LNCaP clone FGC (cell line): Measurements from ENCODE around the gene DNASE1L1.

ENCODE experiments used
- DNase-seq: peaks from one replicate; pipeline ENCODE4 v3.0.0-alpha.2; 2011; ENCODE audit warnings: low read depth
- H3K4me3 ChIP-seq: 2 replicates; pipeline ENCODE4 v1.5.1; 2011; ENCODE audit warnings: mild to moderate bottlenecking, low read depth, low read length, control low read depth
- TF ChIP-seq, protein P1 (sequence below): IDR thresholded peaks from 2 replicates; pipeline ENCODE4 v1.5.1; 2012; ENCODE audit warnings: mild to moderate bottlenecking; ENCODE audit not compliant: control insufficient read depth, insufficient read depth; ENCODE audit errors: extremely low read depth

The DNASE1L1 gene

DNA sequence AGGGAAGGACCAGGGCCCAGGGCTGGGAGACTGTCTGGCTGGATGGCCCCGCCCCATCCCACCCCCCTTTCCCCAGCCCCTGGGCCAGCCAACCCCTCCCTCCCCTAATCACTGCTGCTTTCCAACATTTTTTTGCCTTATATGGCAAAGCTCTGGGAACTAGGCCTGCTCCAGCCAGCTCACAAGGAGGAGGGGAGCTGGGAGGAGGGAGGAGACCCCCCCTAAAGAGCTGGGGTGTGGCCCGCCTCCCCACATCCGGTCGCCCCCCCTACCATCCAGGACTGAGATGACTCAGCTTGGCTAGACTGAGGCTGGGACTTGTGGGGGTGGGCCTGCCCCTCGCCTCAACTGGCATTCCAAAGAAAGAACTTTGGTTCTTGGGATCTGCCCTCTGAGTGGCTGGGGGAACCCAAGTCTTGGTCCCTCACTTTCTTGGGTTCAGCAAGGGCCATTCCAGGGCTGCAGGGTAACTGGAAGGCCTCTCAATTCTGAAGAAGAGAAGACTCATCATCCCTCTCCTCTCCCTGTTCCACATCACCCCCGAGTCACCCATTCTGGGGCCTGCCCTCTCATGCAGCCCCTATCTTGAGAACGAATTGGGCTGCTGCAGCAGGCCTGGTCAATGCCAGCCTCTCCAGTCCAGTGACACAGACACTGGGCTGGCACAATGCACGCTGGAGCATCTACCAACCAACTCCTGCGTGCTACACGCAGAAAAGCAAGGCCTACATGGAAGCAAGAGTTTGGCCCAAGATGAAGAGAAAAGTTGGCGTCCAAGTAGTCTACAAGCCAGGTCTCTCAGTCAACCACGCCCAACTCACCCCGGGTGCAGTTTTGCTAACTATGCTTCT lies 39.4 kb downstream of the DNASE1L1 start:
- no peak for DNase-seq
- H3K4me3 ChIP-seq, result peak overlapping the region; percentile 57
- TF ChIP-seq, protein P1, sequence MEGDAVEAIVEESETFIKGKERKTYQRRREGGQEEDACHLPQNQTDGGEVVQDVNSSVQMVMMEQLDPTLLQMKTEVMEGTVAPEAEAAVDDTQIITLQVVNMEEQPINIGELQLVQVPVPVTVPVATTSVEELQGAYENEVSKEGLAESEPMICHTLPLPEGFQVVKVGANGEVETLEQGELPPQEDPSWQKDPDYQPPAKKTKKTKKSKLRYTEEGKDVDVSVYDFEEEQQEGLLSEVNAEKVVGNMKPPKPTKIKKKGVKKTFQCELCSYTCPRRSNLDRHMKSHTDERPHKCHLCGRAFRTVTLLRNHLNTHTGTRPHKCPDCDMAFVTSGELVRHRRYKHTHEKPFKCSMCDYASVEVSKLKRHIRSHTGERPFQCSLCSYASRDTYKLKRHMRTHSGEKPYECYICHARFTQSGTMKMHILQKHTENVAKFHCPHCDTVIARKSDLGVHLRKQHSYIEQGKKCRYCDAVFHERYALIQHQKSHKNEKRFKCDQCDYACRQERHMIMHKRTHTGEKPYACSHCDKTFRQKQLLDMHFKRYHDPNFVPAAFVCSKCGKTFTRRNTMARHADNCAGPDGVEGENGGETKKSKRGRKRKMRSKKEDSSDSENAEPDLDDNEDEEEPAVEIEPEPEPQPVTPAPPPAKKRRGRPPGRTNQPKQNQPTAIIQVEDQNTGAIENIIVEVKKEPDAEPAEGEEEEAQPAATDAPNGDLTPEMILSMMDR, result no peak

DNA sequence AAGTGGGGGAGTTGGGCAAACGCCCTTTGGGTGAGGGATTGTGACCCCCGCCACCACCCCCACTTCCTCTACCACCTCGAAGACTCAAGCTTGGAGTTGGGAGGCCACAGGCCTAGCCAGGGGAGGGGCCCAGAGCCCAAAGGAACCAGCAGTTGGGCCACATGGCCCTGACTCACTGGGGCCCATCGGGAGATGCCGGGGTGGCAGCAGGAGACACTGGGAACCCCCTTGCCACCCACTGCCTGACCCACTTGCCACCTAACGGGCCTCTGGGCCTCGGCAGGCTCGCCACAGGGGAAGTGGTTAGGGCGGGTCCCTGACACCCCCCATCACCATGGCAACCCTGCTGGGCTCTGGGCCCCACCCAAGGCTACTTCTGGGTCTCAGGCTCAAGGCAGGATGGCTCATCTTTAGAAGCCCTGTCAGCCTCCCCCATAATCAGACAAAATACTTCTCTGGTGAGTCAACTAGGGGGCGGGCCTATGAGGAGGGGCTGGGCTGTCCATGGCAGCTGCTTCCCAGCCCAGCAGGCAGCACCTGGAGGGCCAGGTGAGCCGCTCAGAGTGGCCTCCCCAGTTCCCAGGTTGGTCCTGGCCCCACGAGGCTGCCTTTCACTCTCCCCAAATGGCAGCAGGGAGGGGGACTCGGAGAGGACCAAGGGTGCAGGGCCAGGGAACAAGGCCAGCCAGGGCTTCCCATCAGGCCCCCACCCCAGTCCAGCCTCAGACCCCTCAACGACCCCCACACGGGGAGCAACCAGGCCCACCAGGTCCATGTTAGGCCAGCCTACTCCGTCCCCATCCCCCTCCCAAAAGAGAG lies 40.2 kb downstream of the DNASE1L1 start:
- no peak for DNase-seq
- peak overlapping the region; percentile 39 for H3K4me3 ChIP-seq
- TF ChIP-seq, protein P1, result no peak

DNA sequence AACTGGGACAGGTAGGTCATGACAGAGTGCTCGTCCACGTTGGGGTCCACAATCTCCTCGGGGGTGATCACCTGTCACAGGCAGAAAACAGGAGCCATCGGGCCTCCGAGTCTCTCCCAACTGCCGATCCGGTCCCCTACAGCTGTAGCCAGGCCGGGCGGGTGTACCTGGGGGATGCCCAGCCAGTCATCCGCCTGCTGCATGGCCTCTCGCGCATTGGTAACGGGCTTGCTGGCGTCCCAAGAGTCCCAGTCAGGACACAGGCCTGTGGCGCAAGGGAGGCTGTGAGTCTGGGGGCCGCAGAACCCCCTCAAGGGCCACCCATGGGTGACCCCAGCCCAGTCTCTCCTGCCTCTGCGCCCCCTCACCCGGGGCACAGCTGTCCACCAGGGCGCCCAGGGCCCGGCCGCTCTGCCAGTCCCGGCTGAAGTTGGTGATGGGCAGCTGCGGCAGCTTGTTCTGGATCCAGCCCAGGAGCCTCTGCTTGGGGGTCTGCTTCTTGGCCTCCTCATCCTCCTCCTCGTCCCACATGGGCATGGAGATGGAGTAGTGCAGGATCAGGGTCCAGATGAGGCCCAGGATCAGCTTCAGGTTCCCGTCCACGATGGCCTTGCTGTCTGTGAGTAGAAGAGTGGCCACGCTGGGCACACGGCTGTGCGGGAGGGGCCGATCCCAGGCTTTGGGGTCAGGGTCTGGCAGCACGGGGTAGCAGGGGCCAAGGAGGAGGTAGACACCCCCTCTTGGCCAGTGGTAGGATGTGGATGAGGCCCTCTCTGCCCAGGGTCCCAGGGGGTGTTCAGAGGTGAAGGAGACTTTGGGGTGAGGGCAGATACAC lies 41.4 kb downstream of the DNASE1L1 start:
- TF ChIP-seq, protein P1, result no peak
- H3K4me3 ChIP-seq, result no peak overlapping the region
- no peak for DNase-seq

DNA sequence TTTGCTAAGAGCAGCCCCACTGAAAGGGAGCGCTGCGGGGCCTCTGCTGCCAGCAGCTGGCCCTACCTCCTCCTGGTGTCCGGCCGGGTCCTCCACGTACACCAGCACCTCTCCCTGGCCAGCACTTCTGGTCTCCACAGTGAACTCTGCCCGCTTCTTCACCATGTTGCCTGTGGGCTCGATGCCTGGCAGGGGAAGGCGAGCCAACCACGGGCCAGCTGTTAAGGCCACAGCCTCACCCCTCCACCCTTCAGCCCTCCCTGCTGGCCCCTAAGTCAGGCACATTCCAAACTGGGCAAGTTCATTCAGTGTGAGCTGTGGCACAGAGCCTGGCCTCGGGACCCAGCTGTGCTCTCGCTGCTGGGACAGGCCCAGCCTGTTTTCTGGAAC lies 42.4 kb downstream of the DNASE1L1 start:
- H3K4me3 ChIP-seq, result no peak overlapping the region
- no peak for DNase-seq
- TF ChIP-seq, protein P1, result no peak

GRCh38 chrX:154365997-154366665 lies 42.9 kb downstream of the DNASE1L1 start:
- TF ChIP-seq, protein P1, result no peak
- no peak for DNase-seq
- no peak overlapping the region for H3K4me3 ChIP-seq

DNA sequence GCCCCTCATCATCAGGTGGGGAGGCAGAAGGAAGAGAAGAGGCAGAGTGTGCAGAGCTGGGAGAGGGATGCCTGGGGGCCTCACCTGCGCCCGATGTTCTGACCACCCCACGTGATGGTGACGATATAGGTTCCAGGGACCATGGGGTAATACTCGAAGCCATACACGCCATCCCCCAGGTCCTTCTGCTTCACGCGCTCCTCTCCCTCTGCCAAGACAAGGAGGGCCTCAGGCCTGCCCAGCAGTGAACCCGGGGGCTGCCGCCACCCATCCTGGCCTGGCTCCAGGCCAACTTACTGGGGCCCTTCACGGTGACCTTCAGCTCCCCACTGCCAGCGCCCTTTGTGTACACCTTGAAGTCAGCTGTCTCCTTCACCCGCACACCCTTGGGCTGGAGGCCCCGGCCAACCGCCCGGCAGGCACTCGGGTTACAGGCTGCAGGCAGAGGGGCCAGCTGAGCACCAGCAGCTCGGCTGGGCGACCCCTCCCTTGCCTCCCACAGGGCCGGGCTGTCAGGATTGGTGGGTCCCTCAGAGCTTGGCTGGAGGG lies 43.9 kb downstream of the DNASE1L1 start:
- H3K4me3 ChIP-seq, result no peak overlapping the region
- TF ChIP-seq, protein P1, result no peak
- no peak for DNase-seq
